Esophagus squamous epithelium (tissue), 4 donors: ENCODE results near the gene LRP10.

Source experiments
- CTCF ChIP-seq, 6 experiments: fragments of 450-650 bp in 4 of 6; fragments of 200-600 bp in 2 of 6; sonication (generic) in 2 of 6; IDR thresholded peaks; one replicate each; pipeline ENCODE4 v1.5.1; 2016 to 2019; ENCODE audit warnings: antibody characterized with exemption in 6 of 6, mild to moderate bottlenecking in 4 of 6, moderate library complexity in 4 of 6
- POLR2A ChIP-seq, 4 donors: fragments of 450-650 bp; IDR thresholded peaks; one replicate each; pipeline ENCODE4 v1.6.1; 2017; ENCODE audit warnings: antibody characterized with exemption in 4 of 4, mild to moderate bottlenecking in 4 of 4, moderate library complexity in 3 of 4

- TF ChIP-seq CTCF (IDR thresholded peaks at IDR 0.05), result peak in 4 of 6 experiments; percentile 4 to 25 (median 12)
- TF ChIP-seq POLR2A (IDR thresholded peaks at IDR 0.05), result peak in 3 of 4 donors; percentile 73 to 93 (median 73)
Measured at GRCh38 chr14:22871224-22872032, at the start of gene LRP10.
